Esophagus muscularis mucosa (tissue), 4 donors: ENCODE results near the gene AOX1. TPM values are rescaled to one million over a fixed set of nuclear protein-coding genes. Genes with fewer than 3 reads are reported as not detected.
A peak's percentile ranks its signal among the peaks of the same experiment; 100 is the strongest.

ENCODE experiments used
- DNase-seq: peaks from one replicate; pipeline ENCODE4 v3.0.0-alpha.2; 2017; ENCODE audit errors: extremely low spot score
- H3K27ac ChIP-seq, 4 donors: fragments of 200-600 bp; sonication (generic); replicated peaks in 1 of 4; 1 replicate in 3 of 4; 2 replicates in 1 of 4; pipeline ENCODE4 v1.5.1; 2016 to 2019; ENCODE audit warnings: mild to moderate bottlenecking in 1 of 4
- H3K27me3 ChIP-seq, 4 donors: fragments of 200-600 bp; sonication (generic); one replicate each; pipeline versions ENCODE4 v1.5.1 to v1.6.0; 2016 to 2019
- H3K36me3 ChIP-seq, 4 donors: fragments of 200-600 bp; sonication (generic); one replicate each; pipeline ENCODE4 v1.5.1; 2016 to 2019
- H3K4me1 ChIP-seq, 4 donors: fragments of 200-600 bp; sonication (generic); one replicate each; pipeline ENCODE4 v1.5.1; 2016 to 2019
- H3K4me3 ChIP-seq, 4 donors: fragments of 200-600 bp; sonication (generic); 1 replicate in 2 of 4; 2 replicates in 2 of 4; pipeline ENCODE4 v1.5.1; 2016 to 2019; ENCODE audit warnings: mild to moderate bottlenecking in 4 of 4, moderate library complexity in 1 of 4
- H3K9me3 ChIP-seq, 4 donors: fragments of 200-600 bp; sonication (generic); 1 replicate in 3 of 4; 2 replicates in 1 of 4; pipeline ENCODE4 v1.5.1; 2016 to 2019
- CTCF ChIP-seq, 3 experiments: fragments of 200-600 bp in 2 of 3; fragments of 450-650 bp in 1 of 3; sonication (generic) in 2 of 3; IDR thresholded peaks; one replicate each; pipeline ENCODE4 v1.5.1; 2017 to 2019; ENCODE audit warnings: antibody characterized with exemption in 3 of 3, mild to moderate bottlenecking in 2 of 3, moderate library complexity in 1 of 3
- EP300 ChIP-seq: sonication (generic); formaldehyde crosslinking; IDR thresholded peaks from one replicate; pipeline ENCODE4 v1.6.1; 2017; ENCODE audit warnings: antibody characterized with exemption
- POLR2A ChIP-seq: fragments of 450-650 bp; IDR thresholded peaks from one replicate; pipeline ENCODE4 v1.6.1; 2017; ENCODE audit warnings: antibody characterized with exemption, moderate library complexity, mild to moderate bottlenecking, low read depth
- POLR2AphosphoS5 ChIP-seq, 2 donors: sonication (generic); formaldehyde crosslinking; IDR thresholded peaks; one replicate each; pipeline ENCODE4 v1.6.1; 2017; ENCODE audit warnings: antibody characterized with exemption in 2 of 2
- WGBS: methylation state at CpG from one replicate; pipeline ENCODE4 v1.1.5; 2018; 5-methylcytosine and 5-hydroxymethylcytosine counted together
- intact Hi-C: fragments of 100-400 bp; cut with DNase I; formaldehyde crosslinking; loops from one replicate; pipeline ENCODE4 v1.15.1; 2023
- total RNA-seq, 4 donors: library from RNA; depleted of rRNA; stranded (reverse); fragments of >200 nt; gene quantifications; one replicate each; pipeline versions ENCODE4 v1.1.0 to v1.2.1, GENCODE V29; 2016

The AOX1 gene
- total RNA-seq, 4 donors from 2014 or later, result 54.0 to 113 (median 81.9) TPM

- no peak overlapping the region for H3K4me3 ChIP-seq
- H3K9me3 ChIP-seq, result no peaks in the 10 kb centered on the region
- no peaks in the 10 kb centered on the region for H3K36me3 ChIP-seq
- H3K4me1 ChIP-seq, result no peaks in the 10 kb centered on the region
- intact Hi-C loops, result loop anchor here (10.0 kb wide), 1 partner anchor 728 kb away; no protein-coding TSS in a partner anchor
- no peak for TF ChIP-seq CTCF (IDR thresholded peaks at IDR 0.05)
- TF ChIP-seq EP300, result no peak
- no peak for TF ChIP-seq POLR2A
- TF ChIP-seq POLR2AphosphoS5 (IDR thresholded peaks at IDR 0.05), result no peak
- no peak overlapping the region for H3K27ac ChIP-seq
- H3K27me3 ChIP-seq, result peaks cover 0 to 8% (median 0%) of the 10 kb centered on the region in 4 donors
- no peak for DNase-seq
- WGBS, result 78% methylated on average over 4 of the region's 4 CpGs
Measured at GRCh38 chr2:200702646-200703118, 116.9 kb downstream of the AOX1 start.

DNA sequence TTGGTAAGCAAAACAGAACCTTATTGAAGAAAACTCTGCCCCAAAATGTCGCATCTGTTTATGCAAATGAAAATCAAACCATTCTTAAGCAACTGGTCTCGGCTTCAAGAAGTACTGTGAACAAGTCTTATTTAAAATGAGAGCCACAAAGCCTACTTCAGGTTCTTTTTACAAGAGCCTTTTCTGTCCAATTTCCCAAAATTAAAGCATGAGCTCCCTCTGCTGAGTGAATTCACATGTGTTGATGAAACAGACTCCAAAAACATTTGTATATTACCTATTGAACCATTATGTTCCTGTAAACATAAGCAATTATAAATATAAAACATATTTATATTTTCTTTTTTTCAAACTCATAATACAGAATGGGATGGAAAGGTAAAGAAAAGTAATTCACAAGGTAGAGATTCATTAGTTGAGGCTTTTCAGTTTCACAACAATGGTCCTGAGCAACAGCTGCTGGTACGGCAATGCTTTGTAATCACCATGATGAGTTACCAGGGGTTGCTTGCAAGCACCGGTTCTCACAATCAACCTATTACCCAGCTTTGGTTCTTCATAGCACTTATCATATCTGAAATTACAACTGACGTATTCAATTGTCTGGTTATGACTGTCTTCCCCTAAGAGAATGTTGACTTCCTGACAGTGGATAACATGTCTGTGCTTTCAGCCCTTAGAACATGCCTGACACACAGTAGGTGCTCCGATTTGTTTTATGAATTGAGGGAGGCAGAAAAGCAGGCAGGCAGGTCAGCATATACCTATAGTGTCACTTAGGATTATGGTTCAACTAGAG lies 117.5 kb downstream of the AOX1 start:
- Histone ChIP-seq H3K27me3 (peaks cover 0 to 8% (median 0%) of the 10 kb centered on the region in 4 donors), H3K27ac (no peak overlapping the region), H3K4me1 (no peaks in the 10 kb centered on the region), H3K4me3 (no peak overlapping the region), H3K9me3 (no peaks in the 10 kb centered on the region), H3K36me3 (no peaks in the 10 kb centered on the region)
- WGBS, result 42% methylated on average over 6 of the region's 6 CpGs
- TF ChIP-seq CTCF (IDR thresholded peaks at IDR 0.05) (peak; percentile 31 to 50 (median 43)), EP300 (no peak)
- intact Hi-C loops, result loop anchor here (10.0 kb wide), 1 partner anchor 729 kb away; no protein-coding TSS in a partner anchor
- DNase-seq, result no peak

- Histone ChIP-seq H3K27ac (no peak overlapping the region), H3K4me3 (no peak overlapping the region), H3K9me3 (no peaks in the 10 kb centered on the region), H3K4me1 (no peaks in the 10 kb centered on the region), H3K27me3 (peaks cover 0 to 8% (median 0%) of the 10 kb centered on the region in 4 donors), H3K36me3 (no peaks in the 10 kb centered on the region)
- no peak for DNase-seq
- WGBS, result 60% methylated on average over 4 of the region's 4 CpGs
- TF ChIP-seq CTCF (IDR thresholded peaks at IDR 0.05), result no peak
- TF ChIP-seq EP300, result no peak
- no peak for TF ChIP-seq POLR2AphosphoS5 (IDR thresholded peaks at IDR 0.05)
- TF ChIP-seq POLR2A, result no peak
- intact Hi-C loops, result loop anchor here (10.0 kb wide), 1 partner anchor 729 kb away; no protein-coding TSS in a partner anchor
Measured at GRCh38 chr2:200703926-200704637, 118.3 kb downstream of the AOX1 start.

GRCh38 chr2:200705305-200706041 lies 119.7 kb downstream of the AOX1 start:
- intact Hi-C loops, result loop anchor here (10.0 kb wide), 1 partner anchor 731 kb away; no protein-coding TSS in a partner anchor
- Histone ChIP-seq H3K4me3 (no peak overlapping the region), H3K4me1 (no peaks in the 10 kb centered on the region), H3K9me3 (no peaks in the 10 kb centered on the region), H3K36me3 (no peaks in the 10 kb centered on the region), H3K27ac (no peak overlapping the region), H3K27me3 (peaks cover 0 to 8% (median 0%) of the 10 kb centered on the region in 4 donors)
- no peak for DNase-seq
- TF ChIP-seq EP300, result no peak
- TF ChIP-seq CTCF (IDR thresholded peaks at IDR 0.05), result no peak
- no peak for TF ChIP-seq POLR2A
- no peak for TF ChIP-seq POLR2AphosphoS5 (IDR thresholded peaks at IDR 0.05)
- 46% methylated on average over 3 of the region's 3 CpGs for WGBS
